Measurements from ENCODE around the gene ZGPAT. TPM values are rescaled to one million over a fixed set of nuclear protein-coding genes. Genes with fewer than 3 reads are reported as not detected.
A peak's percentile ranks its signal among the peaks of the same experiment; 100 is the strongest.

The ZGPAT gene
- total and polyA plus RNA-seq, 10 of the 15 experiments (the other 5 are each of a cell fraction or from before 2014, with no cell fraction given) = 0.58 to 52.9 (median 18.0) TPM

DNA sequence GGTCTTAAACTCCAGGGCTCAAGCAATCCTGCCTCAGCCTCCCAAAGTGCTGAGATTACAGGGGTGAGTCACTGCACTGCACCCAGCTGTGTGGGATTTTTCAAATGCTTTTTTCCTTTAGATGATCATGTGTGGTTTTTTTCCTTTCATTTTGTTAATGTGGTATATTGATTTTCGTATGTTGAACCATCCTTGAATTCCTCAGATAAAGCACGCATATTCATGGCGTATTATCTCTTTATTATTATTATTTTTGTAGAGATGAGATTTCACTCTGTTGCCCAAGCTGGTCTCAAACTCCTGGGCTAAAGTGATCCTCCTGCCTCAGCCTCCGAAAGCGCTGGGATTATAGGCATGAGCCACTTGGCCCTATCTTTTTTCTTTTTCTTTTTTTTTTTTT lies 7.0 kb downstream of the ZGPAT start:
- BruUV-seq (replicated peaks) = no TSS peak
- H3K4me3 ChIP-seq = no peak overlapping the region
- CTCF ChIA-PET = no interaction called here
- RAD21 ChIA-PET (ENCODE audit: unreplicated experiment) = no interaction called here
- H3K9me3 ChIP-seq (replicated peaks; ENCODE audit: control insufficient read depth, insufficient read depth, low read length) = peaks cover 41% of the 10 kb centered on the region
- SMC1A ChIA-PET (ENCODE audit: uncharacterized antibody, unreplicated experiment) = interaction anchor here (0.6 to 1.5 kb wide), 2 partner anchors 22 to 133 kb away, joined by 3 to 4 read pairs; partner anchors contain the start of gene LIME1
- no peak for FAIRE-seq
- H3K9ac ChIP-seq (ENCODE audit: control insufficient read depth, insufficient read depth, low read length) = no peak overlapping the region
- H4K20me1 ChIP-seq (ENCODE audit: control insufficient read depth, insufficient read depth) = no peaks in the 10 kb centered on the region
- no peak overlapping the region for H3K27ac ChIP-seq (ENCODE audit: control insufficient read depth, insufficient read depth)
- POLR2A ChIA-PET = interaction anchor here (0.7 kb wide), 1 partner anchor 8 kb away, joined by 3 read pairs; no protein-coding TSS in a partner anchor
- WGBS (ENCODE audit: insufficient coverage, insufficient replicate concordance, low lambda C conversion rate, missing lambda C conversion rate) = 100% methylated on average over 5 of the region's 5 CpGs
- no peak for DNase-seq (ENCODE audit: low read depth, low spot score)
- H3K27me3 ChIP-seq (replicated peaks in 1 of 2; ENCODE audit: control insufficient read depth in 2 of 2, insufficient read depth in 2 of 2, low read length in 1 of 2) = no peaks in the 10 kb centered on the region
- peaks cover 4 to 43% of the 10 kb centered on the region in 2 experiments for H3K36me3 ChIP-seq (ENCODE audit: control insufficient read depth in 2 of 2, insufficient read depth in 2 of 2, low read length in 1 of 2)
- no peak overlapping the region for H3K4me2 ChIP-seq (ENCODE audit: control insufficient read depth, insufficient read depth)
- in situ Hi-C loops (cut with MboI) (no loop called here), intact Hi-C loops (cut with micrococcal nuclease; ENCODE audit: unreplicated experiment) (no loop called here)
- ATAC-seq = no peak
- no peak overlapping the region for H2AFZ ChIP-seq (ENCODE audit: control insufficient read depth, low read depth, low read length)
- no peak for TF ChIP-seq STAT1 (conservative IDR thresholded peaks at IDR 0.05)
- TF ChIP-seq, protein P1, sequence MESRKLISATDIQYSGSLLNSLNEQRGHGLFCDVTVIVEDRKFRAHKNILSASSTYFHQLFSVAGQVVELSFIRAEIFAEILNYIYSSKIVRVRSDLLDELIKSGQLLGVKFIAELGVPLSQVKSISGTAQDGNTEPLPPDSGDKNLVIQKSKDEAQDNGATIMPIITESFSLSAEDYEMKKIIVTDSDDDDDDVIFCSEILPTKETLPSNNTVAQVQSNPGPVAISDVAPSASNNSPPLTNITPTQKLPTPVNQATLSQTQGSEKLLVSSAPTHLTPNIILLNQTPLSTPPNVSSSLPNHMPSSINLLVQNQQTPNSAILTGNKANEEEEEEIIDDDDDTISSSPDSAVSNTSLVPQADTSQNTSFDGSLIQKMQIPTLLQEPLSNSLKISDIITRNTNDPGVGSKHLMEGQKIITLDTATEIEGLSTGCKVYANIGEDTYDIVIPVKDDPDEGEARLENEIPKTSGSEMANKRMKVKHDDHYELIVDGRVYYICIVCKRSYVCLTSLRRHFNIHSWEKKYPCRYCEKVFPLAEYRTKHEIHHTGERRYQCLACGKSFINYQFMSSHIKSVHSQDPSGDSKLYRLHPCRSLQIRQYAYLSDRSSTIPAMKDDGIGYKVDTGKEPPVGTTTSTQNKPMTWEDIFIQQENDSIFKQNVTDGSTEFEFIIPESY (IDR thresholded peaks at IDR 0.05) = 0 out of 2 replicates have a peak, but pooled peaks have one; percentile 41
- TF ChIP-seq SIN3A (IDR thresholded peaks at IDR 0.05; ENCODE audit: low read depth, low read length) = no peak
- TF ChIP-seq GABPA (IDR thresholded peaks at IDR 0.05; ENCODE audit: low read depth) = no peak
- TF ChIP-seq, protein P2, sequence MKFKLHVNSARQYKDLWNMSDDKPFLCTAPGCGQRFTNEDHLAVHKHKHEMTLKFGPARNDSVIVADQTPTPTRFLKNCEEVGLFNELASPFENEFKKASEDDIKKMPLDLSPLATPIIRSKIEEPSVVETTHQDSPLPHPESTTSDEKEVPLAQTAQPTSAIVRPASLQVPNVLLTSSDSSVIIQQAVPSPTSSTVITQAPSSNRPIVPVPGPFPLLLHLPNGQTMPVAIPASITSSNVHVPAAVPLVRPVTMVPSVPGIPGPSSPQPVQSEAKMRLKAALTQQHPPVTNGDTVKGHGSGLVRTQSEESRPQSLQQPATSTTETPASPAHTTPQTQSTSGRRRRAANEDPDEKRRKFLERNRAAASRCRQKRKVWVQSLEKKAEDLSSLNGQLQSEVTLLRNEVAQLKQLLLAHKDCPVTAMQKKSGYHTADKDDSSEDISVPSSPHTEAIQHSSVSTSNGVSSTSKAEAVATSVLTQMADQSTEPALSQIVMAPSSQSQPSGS (IDR thresholded peaks at IDR 0.05; ENCODE audit: low read length) = no peak
- TF ChIP-seq, protein P3, sequence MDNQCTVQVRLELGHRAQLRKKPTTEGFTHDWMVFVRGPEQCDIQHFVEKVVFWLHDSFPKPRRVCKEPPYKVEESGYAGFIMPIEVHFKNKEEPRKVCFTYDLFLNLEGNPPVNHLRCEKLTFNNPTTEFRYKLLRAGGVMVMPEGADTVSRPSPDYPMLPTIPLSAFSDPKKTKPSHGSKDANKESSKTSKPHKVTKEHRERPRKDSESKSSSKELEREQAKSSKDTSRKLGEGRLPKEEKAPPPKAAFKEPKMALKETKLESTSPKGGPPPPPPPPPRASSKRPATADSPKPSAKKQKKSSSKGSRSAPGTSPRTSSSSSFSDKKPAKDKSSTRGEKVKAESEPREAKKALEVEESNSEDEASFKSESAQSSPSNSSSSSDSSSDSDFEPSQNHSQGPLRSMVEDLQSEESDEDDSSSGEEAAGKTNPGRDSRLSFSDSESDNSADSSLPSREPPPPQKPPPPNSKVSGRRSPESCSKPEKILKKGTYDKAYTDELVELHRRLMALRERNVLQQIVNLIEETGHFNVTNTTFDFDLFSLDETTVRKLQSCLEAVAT (IDR thresholded peaks at IDR 0.05) = peak; percentile 71
- TF ChIP-seq, protein P4, sequence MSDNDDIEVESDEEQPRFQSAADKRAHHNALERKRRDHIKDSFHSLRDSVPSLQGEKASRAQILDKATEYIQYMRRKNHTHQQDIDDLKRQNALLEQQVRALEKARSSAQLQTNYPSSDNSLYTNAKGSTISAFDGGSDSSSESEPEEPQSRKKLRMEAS (IDR thresholded peaks at IDR 0.05; ENCODE audit: low read depth, low read length) = no peak
- TF ChIP-seq POLR2AphosphoS5 (IDR thresholded peaks at IDR 0.05; ENCODE audit: low read length) = no peak
- TF ChIP-seq, protein P5, sequence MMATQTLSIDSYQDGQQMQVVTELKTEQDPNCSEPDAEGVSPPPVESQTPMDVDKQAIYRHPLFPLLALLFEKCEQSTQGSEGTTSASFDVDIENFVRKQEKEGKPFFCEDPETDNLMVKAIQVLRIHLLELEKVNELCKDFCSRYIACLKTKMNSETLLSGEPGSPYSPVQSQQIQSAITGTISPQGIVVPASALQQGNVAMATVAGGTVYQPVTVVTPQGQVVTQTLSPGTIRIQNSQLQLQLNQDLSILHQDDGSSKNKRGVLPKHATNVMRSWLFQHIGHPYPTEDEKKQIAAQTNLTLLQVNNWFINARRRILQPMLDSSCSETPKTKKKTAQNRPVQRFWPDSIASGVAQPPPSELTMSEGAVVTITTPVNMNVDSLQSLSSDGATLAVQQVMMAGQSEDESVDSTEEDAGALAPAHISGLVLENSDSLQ (IDR thresholded peaks at IDR 0.05) = no peak
- no peak for TF ChIP-seq RUNX3 (IDR thresholded peaks at IDR 0.05; ENCODE audit: low read length)
- peaks cover 4% of the 10 kb centered on the region; the same call in 1 of the 2 replicates for H3K4me1 ChIP-seq (ENCODE audit: control insufficient read depth, insufficient read depth, low read length)
- H3K79me2 ChIP-seq (ENCODE audit: control insufficient read depth, insufficient read depth, low read length) = peaks cover 37% of the 10 kb centered on the region

Measured in GM12878 (cell line).